ENCODE measurements around the gene DTNBP1.
"Not testable (repeated sequence)": the region's sequence is repeated elsewhere in the genome, so short reads cannot be mapped to it uniquely, and the experiment has no call there.

The DTNBP1 gene

GRCh38 chr6:15656145-15656544 lies 6.7 kb downstream of the DTNBP1 start:
- no peaks in the 10 kb centered on the region for H3K36me3 ChIP-seq
- H3K27me3 ChIP-seq = no peaks in the 10 kb centered on the region
- H3K4me1 ChIP-seq = no peaks in the 10 kb centered on the region
- no peaks in the 10 kb centered on the region for H3K9me3 ChIP-seq
- no peak for TF ChIP-seq CTCF (IDR thresholded peaks at IDR 0.05; ENCODE audit: low read depth, low read length)
- no peak for DNase-seq
- H3K4me3 ChIP-seq (ENCODE audit: low read depth, low read length) = no peak overlapping the region

GRCh38 chr6:15654250-15654649 lies 8.6 kb downstream of the DTNBP1 start:
- TF ChIP-seq CTCF (IDR thresholded peaks at IDR 0.05; ENCODE audit: low read depth, low read length) = no peak
- H3K27me3 ChIP-seq = no peaks in the 10 kb centered on the region
- H3K9me3 ChIP-seq = no peaks in the 10 kb centered on the region
- no peak overlapping the region for H3K4me3 ChIP-seq (ENCODE audit: low read depth, low read length)
- H3K4me1 ChIP-seq = no peaks in the 10 kb centered on the region
- DNase-seq = no peak
- no peaks in the 10 kb centered on the region for H3K36me3 ChIP-seq

GRCh38 chr6:15653581-15653980 lies 9.2 kb downstream of the DTNBP1 start:
- no peaks in the 10 kb centered on the region for H3K4me1 ChIP-seq
- no peak overlapping the region for H3K4me3 ChIP-seq (ENCODE audit: low read depth, low read length)
- TF ChIP-seq CTCF (IDR thresholded peaks at IDR 0.05; ENCODE audit: low read depth, low read length) = no peak
- H3K9me3 ChIP-seq = no peaks in the 10 kb centered on the region
- DNase-seq = no peak
- H3K27me3 ChIP-seq = no peaks in the 10 kb centered on the region
- no peaks in the 10 kb centered on the region for H3K36me3 ChIP-seq

GRCh38 chr6:15650004-15650559 lies 12.7 kb downstream of the DTNBP1 start:
- H3K9me3 ChIP-seq; H3K27me3 ChIP-seq; H3K4me1 ChIP-seq; H3K4me3 ChIP-seq (ENCODE audit: low read depth, low read length); DNase-seq; H3K36me3 ChIP-seq: not testable (repeated sequence)

GRCh38 chr6:15644904-15645303 lies 17.9 kb downstream of the DTNBP1 start:
- no peaks in the 10 kb centered on the region for H3K27me3 ChIP-seq
- no peak overlapping the region for H3K4me3 ChIP-seq (ENCODE audit: low read depth, low read length)
- no peak for DNase-seq
- H3K36me3 ChIP-seq = no peaks in the 10 kb centered on the region
- H3K9me3 ChIP-seq = no peaks in the 10 kb centered on the region
- H3K4me1 ChIP-seq = no peaks in the 10 kb centered on the region
- TF ChIP-seq CTCF (IDR thresholded peaks at IDR 0.05; ENCODE audit: low read depth, low read length) = no peak

GRCh38 chr6:15643542-15643941 lies 19.3 kb downstream of the DTNBP1 start:
- no peaks in the 10 kb centered on the region for H3K36me3 ChIP-seq
- H3K4me1 ChIP-seq = no peaks in the 10 kb centered on the region
- H3K4me3 ChIP-seq (ENCODE audit: low read depth, low read length) = no peak overlapping the region
- DNase-seq = no peak
- no peaks in the 10 kb centered on the region for H3K9me3 ChIP-seq
- no peak for TF ChIP-seq CTCF (IDR thresholded peaks at IDR 0.05; ENCODE audit: low read depth, low read length)
- H3K27me3 ChIP-seq = no peaks in the 10 kb centered on the region

- Histone ChIP-seq H3K27me3 (no peaks in the 10 kb centered on the region), H3K36me3 (no peaks in the 10 kb centered on the region), H3K4me1 (no peaks in the 10 kb centered on the region), H3K4me3 (ENCODE audit: low read depth, low read length) (no peak overlapping the region), H3K9me3 (no peaks in the 10 kb centered on the region)
- peak; percentile 38 for TF ChIP-seq CTCF (IDR thresholded peaks at IDR 0.05; ENCODE audit: low read depth, low read length)
- no peak for DNase-seq
These were observed 20.6 kb downstream of the DTNBP1 start for GRCh38 chr6:15642276-15642675.
